ENCODE measurements around the gene DGKD.

DGKD gene

GRCh38 chr2:233422649-233423551, 68.6 kb downstream of the DGKD start:
- in situ Hi-C loops (cut with MboI; ENCODE audit: low sequenced_read_pairs), result no loop called here

GRCh38 chr2:233423552-233423860, 69.2 kb downstream of the DGKD start:
- in situ Hi-C loops (cut with MboI; ENCODE audit: low sequenced_read_pairs), result no loop called here

- in situ Hi-C loops (cut with MboI; ENCODE audit: low sequenced_read_pairs), result no loop called here
Observed at GRCh38 chr2:233424154-233424951, 70.1 kb downstream of the DGKD start.

GRCh38 chr2:233426619-233427342, 72.5 kb downstream of the DGKD start:
- in situ Hi-C loops (cut with MboI; ENCODE audit: low sequenced_read_pairs), result no loop called here

- in situ Hi-C loops (cut with MboI; ENCODE audit: low sequenced_read_pairs), result no loop called here
Observed at GRCh38 chr2:233428008-233428407, 73.7 kb downstream of the DGKD start.

- in situ Hi-C loops (cut with MboI; ENCODE audit: low sequenced_read_pairs), result no loop called here
Observed at GRCh38 chr2:233428438-233428837, 74.1 kb downstream of the DGKD start.

GRCh38 chr2:233429175-233429897, 75.0 kb downstream of the DGKD start:
- in situ Hi-C loops (cut with MboI; ENCODE audit: low sequenced_read_pairs), result no loop called here

- in situ Hi-C loops (cut with MboI; ENCODE audit: low sequenced_read_pairs), result no loop called here
Observed at GRCh38 chr2:233430081-233430480, 75.8 kb downstream of the DGKD start.

GRCh38 chr2:233430651-233431050, 76.4 kb downstream of the DGKD start:
- in situ Hi-C loops (cut with MboI; ENCODE audit: low sequenced_read_pairs), result no loop called here

GRCh38 chr2:233433029-233433428, 78.7 kb downstream of the DGKD start:
- in situ Hi-C loops (cut with MboI; ENCODE audit: low sequenced_read_pairs), result no loop called here

- in situ Hi-C loops (cut with MboI; ENCODE audit: low sequenced_read_pairs), result no loop called here
Observed at GRCh38 chr2:233433794-233434193, 79.5 kb downstream of the DGKD start.

GRCh38 chr2:233434666-233435330, 80.5 kb downstream of the DGKD start:
- in situ Hi-C loops (cut with MboI; ENCODE audit: low sequenced_read_pairs), result no loop called here

GRCh38 chr2:233435436-233436190, 81.3 kb downstream of the DGKD start:
- in situ Hi-C loops (cut with MboI; ENCODE audit: low sequenced_read_pairs), result no loop called here

- in situ Hi-C loops (cut with MboI; ENCODE audit: low sequenced_read_pairs), result no loop called here
Observed at GRCh38 chr2:233436191-233436581, 81.9 kb downstream of the DGKD start.

GRCh38 chr2:233436691-233437438, 82.6 kb downstream of the DGKD start:
- in situ Hi-C loops (cut with MboI; ENCODE audit: low sequenced_read_pairs), result no loop called here

- in situ Hi-C loops (cut with MboI; ENCODE audit: low sequenced_read_pairs), result no loop called here
Observed at GRCh38 chr2:233437439-233437955, 83.2 kb downstream of the DGKD start.

GRCh38 chr2:233438573-233439147, 84.4 kb downstream of the DGKD start:
- in situ Hi-C loops (cut with MboI; ENCODE audit: low sequenced_read_pairs), result no loop called here

GRCh38 chr2:233439191-233439590, 84.9 kb downstream of the DGKD start:
- in situ Hi-C loops (cut with MboI; ENCODE audit: low sequenced_read_pairs), result no loop called here
